CD4-positive, CD25-positive, alpha-beta regulatory T cell (primary cell): ENCODE data around the gene OR2Z1. TPM values are rescaled to one million over a fixed set of nuclear protein-coding genes. Genes with fewer than 3 reads are reported as not detected.

Source experiments
- ATAC-seq, 2 donors: fragments of 150-1000 bp; cut with Tn5 transposase; one replicate each; pipeline ENCODE4 v1.10.0; 2021; ENCODE audit warnings: low read depth in 2 of 2, moderate number of reproducible peaks in 2 of 2, moderate library complexity in 1 of 2
- DNase-seq, 3 donors: peaks; one replicate each; pipeline versions ENCODE4 v3.0.0 to v3.0.0-alpha.2; 2012 to 2022; ENCODE audit warnings: mixed read lengths in 1 of 3
- H3K27ac ChIP-seq: one replicate; pipeline ENCODE4 v1.7.0; 2013; ENCODE audit warnings: mild to moderate bottlenecking, low read length; ENCODE audit not compliant: insufficient read depth, poor library complexity, severe bottlenecking
- H3K27me3 ChIP-seq: one replicate; pipeline ENCODE4 v1.7.0; 2013; ENCODE audit warnings: low read length; ENCODE audit not compliant: control insufficient read depth, insufficient read depth
- H3K36me3 ChIP-seq: one replicate; pipeline ENCODE4 v1.7.0; 2013; ENCODE audit warnings: mild to moderate bottlenecking, low read length, moderate library complexity; ENCODE audit not compliant: control insufficient read depth, insufficient read depth
- H3K4me1 ChIP-seq: 2 replicates; pipeline ENCODE4 v1.7.0; 2013; ENCODE audit warnings: mild to moderate bottlenecking, low read length; ENCODE audit not compliant: insufficient read depth, control insufficient read depth, poor library complexity, severe bottlenecking
- H3K4me3 ChIP-seq: one replicate; pipeline ENCODE4 v1.7.0; 2013; ENCODE audit warnings: low read depth, mild to moderate bottlenecking, low read length, moderate library complexity
- H3K9me3 ChIP-seq, 2 experiments: 1 replicate in 1 of 2; 2 replicates in 1 of 2; pipeline ENCODE4 v1.7.0; 2013; ENCODE audit warnings: low read length in 2 of 2, mild to moderate bottlenecking in 1 of 2, moderate library complexity in 1 of 2; ENCODE audit not compliant: control insufficient read depth in 2 of 2
- H3K27ac Mint-ChIP-seq, 3 donors: one replicate each; pipeline ENCODE4 v1.8.0; 2020 to 2022; ENCODE audit warnings: mild to moderate bottlenecking in 3 of 3, mixed read lengths in 3 of 3, moderate library complexity in 2 of 3
- H3K27me3 Mint-ChIP-seq: one replicate; pipeline ENCODE4 v1.8.0; 2022; ENCODE audit warnings: mild to moderate bottlenecking, mixed read lengths
- H3K36me3 Mint-ChIP-seq: one replicate; pipeline ENCODE4 v1.8.0; 2020; ENCODE audit warnings: mixed read lengths
- H3K4me1 Mint-ChIP-seq, 4 donors: one replicate each; pipeline ENCODE4 v1.8.0; 2020 to 2022; ENCODE audit warnings: mixed read lengths in 4 of 4, mild to moderate bottlenecking in 1 of 4
- H3K4me3 Mint-ChIP-seq, 4 donors: one replicate each; pipeline ENCODE4 v1.8.0; 2020 to 2022; ENCODE audit warnings: mild to moderate bottlenecking in 4 of 4, mixed read lengths in 4 of 4, moderate library complexity in 3 of 4
- H3K9me3 Mint-ChIP-seq, 7 donors: one replicate each; pipeline ENCODE4 v1.8.0; 2020 to 2022; ENCODE audit warnings: mixed read lengths in 7 of 7, mild to moderate bottlenecking in 3 of 7, moderate library complexity in 2 of 7
- polyA plus RNA-seq, 4 donors: library from polyadenylated mRNA; unstranded; fragments of 300-500 nt; fragmentation: Illumina TruSeq; gene quantifications; one replicate each; pipeline ENCODE4 v1.2.3, GENCODE V29; 2021
- total RNA-seq: library from RNA; stranded (reverse); gene quantifications from one replicate; pipeline ENCODE4 v1.2.3, GENCODE V29; 2022

The OR2Z1 gene
- total and polyA plus RNA-seq, 5 donors from 2014 or later = not detected

DNA sequence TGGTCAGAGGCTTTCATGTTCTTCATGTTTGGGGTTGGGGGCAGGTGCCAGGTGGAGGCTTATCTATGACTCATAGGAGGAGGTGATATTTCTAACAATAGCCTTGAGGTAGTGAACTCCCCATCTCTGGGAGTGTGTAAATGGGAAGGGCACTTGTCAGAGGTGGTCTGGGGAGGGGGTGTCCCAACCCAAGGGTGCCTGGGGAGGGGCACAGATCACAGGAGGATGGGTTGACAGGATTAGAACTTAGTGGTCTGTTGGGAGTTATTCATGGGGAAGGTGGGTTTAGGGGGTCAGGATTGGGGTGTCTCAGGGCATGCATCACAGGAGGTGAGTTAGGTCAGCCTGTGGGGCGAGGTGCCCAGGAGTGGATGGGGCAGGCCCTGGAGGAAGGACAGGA, 24.4 kb upstream of the OR2Z1 start:
- no peak overlapping the region for H3K27ac ChIP-seq
- ATAC-seq (no peak), DNase-seq (no peak)
- peaks cover 5% of the 10 kb centered on the region for H3K4me1 ChIP-seq
- no peaks in the 10 kb centered on the region for H3K9me3 Mint-ChIP-seq
- no peak overlapping the region for H3K4me3 ChIP-seq
- peaks cover 0 to 7% (median 1%) of the 10 kb centered on the region in 4 donors for H3K4me1 Mint-ChIP-seq
- no peaks in the 10 kb centered on the region for H3K36me3 ChIP-seq
- peak overlapping the region in 1 of 3 donors; percentile 35 for H3K27ac Mint-ChIP-seq
- peaks cover 1% of the 10 kb centered on the region for H3K27me3 ChIP-seq
- H3K27me3 Mint-ChIP-seq = peaks cover 27% of the 10 kb centered on the region
- no peak overlapping the region for H3K4me3 Mint-ChIP-seq
- H3K9me3 ChIP-seq = no peaks in the 10 kb centered on the region
- H3K36me3 Mint-ChIP-seq = no peaks in the 10 kb centered on the region

- ATAC-seq (no peak), DNase-seq (peak in 1 of 3 donors; percentile 12)
- H3K4me1 ChIP-seq = peaks cover 13% of the 10 kb centered on the region
- no peaks in the 10 kb centered on the region for H3K36me3 ChIP-seq
- H3K4me3 ChIP-seq = no peak overlapping the region
- Mint-ChIP-seq H3K36me3 (no peaks in the 10 kb centered on the region), H3K4me1 (peaks cover 0 to 16% (median 6%) of the 10 kb centered on the region in 4 donors), H3K27me3 (peaks cover 21% of the 10 kb centered on the region), H3K9me3 (no peaks in the 10 kb centered on the region), H3K4me3 (no peak overlapping the region), H3K27ac (no peak overlapping the region)
- H3K27ac ChIP-seq = no peak overlapping the region
- no peaks in the 10 kb centered on the region for H3K27me3 ChIP-seq
- H3K9me3 ChIP-seq = no peaks in the 10 kb centered on the region
Measured at GRCh38 chr19:8697671-8698432, 23.6 kb upstream of the OR2Z1 start.

GRCh38 chr19:8698433-8699063, 22.9 kb upstream of the OR2Z1 start, which contains the start of gene ACTL9:
ACTL9 (minus strand) TSS chr19:8698795; CDS start chr19:8698701, 94 bp downstream.
- H3K36me3 Mint-ChIP-seq = no peaks in the 10 kb centered on the region
- no peak within 1 kb of the TSS for H3K27ac Mint-ChIP-seq
- H3K36me3 ChIP-seq = no peaks in the 10 kb centered on the region
- peaks cover 21% of the 10 kb centered on the region for H3K27me3 Mint-ChIP-seq
- no peak within 1 kb of the TSS for H3K4me3 Mint-ChIP-seq
- H3K9me3 Mint-ChIP-seq = no peaks in the 10 kb centered on the region
- peaks cover 13% of the 10 kb centered on the region for H3K4me1 ChIP-seq
- no peaks in the 10 kb centered on the region for H3K27me3 ChIP-seq
- DNase-seq (no peak), ATAC-seq (no peak)
- no peak within 1 kb of the TSS for H3K4me3 ChIP-seq
- peaks cover 0 to 21% (median 6%) of the 10 kb centered on the region in 4 donors for H3K4me1 Mint-ChIP-seq
- no peak within 1 kb of the TSS for H3K27ac ChIP-seq
- no peaks in the 10 kb centered on the region for H3K9me3 ChIP-seq

DNA sequence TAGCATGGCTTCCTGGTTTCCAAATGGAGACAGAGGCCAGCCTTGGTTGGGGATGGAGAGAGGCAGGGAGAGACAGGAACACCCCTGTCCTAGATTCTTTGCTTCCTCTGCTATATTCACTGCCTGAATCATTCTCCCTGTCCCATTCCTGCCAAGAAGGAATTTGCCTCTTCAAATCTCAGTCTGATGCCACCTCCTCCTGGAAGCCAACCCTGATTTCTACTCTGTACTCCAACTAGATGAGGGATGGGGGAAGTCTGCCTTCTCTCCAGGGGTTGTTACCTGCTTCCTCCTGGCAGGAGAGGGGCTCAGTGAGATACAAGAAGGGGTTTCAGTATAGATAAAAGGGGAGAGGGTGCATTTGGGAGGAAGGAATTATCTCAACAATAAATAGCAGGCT, 21.5 kb upstream of the OR2Z1 start:
- ATAC-seq (no peak), DNase-seq (no peak)
- Mint-ChIP-seq H3K27me3 (peaks cover 18% of the 10 kb centered on the region), H3K27ac (peak overlapping the region in 1 of 3 donors; percentile 72), H3K4me3 (no peak overlapping the region), H3K4me1 (peaks cover 0 to 25% (median 6%) of the 10 kb centered on the region in 4 donors), H3K36me3 (no peaks in the 10 kb centered on the region), H3K9me3 (no peaks in the 10 kb centered on the region)
- H3K4me1 ChIP-seq = peaks cover 13% of the 10 kb centered on the region
- no peak overlapping the region for H3K4me3 ChIP-seq
- H3K27ac ChIP-seq = no peak overlapping the region
- no peaks in the 10 kb centered on the region for H3K9me3 ChIP-seq
- no peaks in the 10 kb centered on the region for H3K27me3 ChIP-seq
- no peaks in the 10 kb centered on the region for H3K36me3 ChIP-seq

- Histone ChIP-seq H3K27ac (no peak overlapping the region), H3K4me1 (peaks cover 19% of the 10 kb centered on the region), H3K36me3 (no peaks in the 10 kb centered on the region), H3K27me3 (no peaks in the 10 kb centered on the region), H3K4me3 (no peak overlapping the region), H3K9me3 (no peaks in the 10 kb centered on the region)
- Mint-ChIP-seq H3K36me3 (no peaks in the 10 kb centered on the region), H3K9me3 (no peaks in the 10 kb centered on the region), H3K4me1 (peaks cover 2 to 36% (median 9%) of the 10 kb centered on the region in 4 donors), H3K27ac (no peak overlapping the region), H3K27me3 (peaks cover 14% of the 10 kb centered on the region), H3K4me3 (peak overlapping the region in 1 of 4 donors; percentile 8)
- no peak for DNase-seq
- no peak for ATAC-seq
Measured at GRCh38 chr19:8700956-8701355, 20.5 kb upstream of the OR2Z1 start.

DNA sequence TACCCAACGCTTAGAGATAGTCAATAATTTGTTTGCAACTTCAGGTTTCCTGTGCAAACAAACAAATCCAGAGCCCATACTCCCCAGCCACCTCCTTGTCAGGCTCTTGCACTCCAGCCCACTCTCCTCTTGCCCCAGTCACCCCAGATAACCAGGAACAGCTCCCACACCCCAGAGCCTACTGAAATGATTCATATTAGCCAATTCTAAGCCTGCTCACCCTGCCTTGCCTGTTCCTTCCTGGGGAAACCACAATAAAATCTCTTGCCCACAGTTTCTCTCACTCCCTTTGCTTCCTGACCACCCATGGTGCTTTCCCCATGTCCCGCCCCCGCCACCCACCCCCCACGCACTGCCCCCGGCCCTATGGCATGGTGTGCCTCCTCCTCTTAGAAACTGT, 19.1 kb upstream of the OR2Z1 start:
- peak overlapping the region in 2 of 3 donors; percentile 4 to 59 for H3K27ac Mint-ChIP-seq
- Histone ChIP-seq H3K36me3 (no peaks in the 10 kb centered on the region), H3K4me1 (peaks cover 20% of the 10 kb centered on the region), H3K9me3 (no peaks in the 10 kb centered on the region), H3K27ac (no peak overlapping the region), H3K27me3 (no peaks in the 10 kb centered on the region), H3K4me3 (peak overlapping the region; percentile 19)
- ATAC-seq (peak in 1 of 2 donors; percentile 17), DNase-seq (peak in 1 of 3 donors; percentile 48)
- peak overlapping the region in 2 of 4 donors; percentile 30 to 65 for H3K4me3 Mint-ChIP-seq
- H3K9me3 Mint-ChIP-seq = no peaks in the 10 kb centered on the region
- H3K27me3 Mint-ChIP-seq = peaks cover 14% of the 10 kb centered on the region
- no peaks in the 10 kb centered on the region for H3K36me3 Mint-ChIP-seq
- peaks cover 5 to 38% (median 9%) of the 10 kb centered on the region in 4 donors for H3K4me1 Mint-ChIP-seq

GRCh38 chr19:8703223-8703622, 18.2 kb upstream of the OR2Z1 start:
- Histone ChIP-seq H3K27me3 (no peaks in the 10 kb centered on the region), H3K4me3 (no peak overlapping the region), H3K27ac (no peak overlapping the region), H3K36me3 (no peaks in the 10 kb centered on the region), H3K9me3 (no peaks in the 10 kb centered on the region), H3K4me1 (peaks cover 20% of the 10 kb centered on the region)
- DNase-seq (no peak), ATAC-seq (no peak)
- peaks cover 14% of the 10 kb centered on the region for H3K27me3 Mint-ChIP-seq
- H3K9me3 Mint-ChIP-seq = no peaks in the 10 kb centered on the region
- H3K27ac Mint-ChIP-seq = peak overlapping the region in 1 of 3 donors; percentile 83
- no peaks in the 10 kb centered on the region for H3K36me3 Mint-ChIP-seq
- H3K4me3 Mint-ChIP-seq = no peak overlapping the region
- H3K4me1 Mint-ChIP-seq = peaks cover 5 to 38% (median 9%) of the 10 kb centered on the region in 4 donors
